Mesenchymal stem cell (in vitro differentiated cells and primary cell): Measurements from ENCODE around the gene SMAD1.

ENCODE experiments used
- DNase-seq: peaks from one replicate; pipeline ENCODE4 v3.0.0-alpha.2; 2013
- H2AFZ ChIP-seq: one replicate; pipeline ENCODE4 v1.6.1; 2013; ENCODE audit warnings: low read depth, mild to moderate bottlenecking, control low read depth, inconsistent platforms, low read length, moderate library complexity
- H2AK5ac ChIP-seq: 2 replicates; pipeline ENCODE4 v1.6.1; 2013; ENCODE audit warnings: low read length, moderate library complexity, mild to moderate bottlenecking, inconsistent platforms; ENCODE audit not compliant: severe bottlenecking
- H2BK120ac ChIP-seq: one replicate; pipeline ENCODE4 v1.6.1; 2013; ENCODE audit warnings: low read depth, mild to moderate bottlenecking, inconsistent platforms, low read length, moderate library complexity
- H2BK12ac ChIP-seq, 2 experiments: one replicate each; pipeline ENCODE4 v1.6.1; 2013; ENCODE audit warnings: inconsistent platforms in 2 of 2, low read length in 2 of 2, mild to moderate bottlenecking in 2 of 2, moderate library complexity in 2 of 2, control low read depth in 1 of 2
- H2BK15ac ChIP-seq: one replicate; pipeline ENCODE4 v1.6.1; 2013; ENCODE audit warnings: mild to moderate bottlenecking, low read depth, inconsistent platforms; ENCODE audit not compliant: poor library complexity, severe bottlenecking
- H2BK5ac ChIP-seq: 2 replicates; pipeline ENCODE4 v1.6.1; 2013; ENCODE audit warnings: low read depth, mild to moderate bottlenecking, low read length, control low read depth, inconsistent platforms; ENCODE audit not compliant: poor library complexity, severe bottlenecking
- H3K14ac ChIP-seq, 2 experiments: one replicate each; pipeline ENCODE4 v1.6.1; 2013; ENCODE audit warnings: inconsistent platforms in 2 of 2, low read length in 2 of 2, control low read depth in 1 of 2, mild to moderate bottlenecking in 1 of 2, moderate library complexity in 1 of 2
- H3K18ac ChIP-seq, 2 experiments: one replicate each; pipeline ENCODE4 v1.6.1; 2013; ENCODE audit warnings: inconsistent platforms in 2 of 2, low read length in 2 of 2, control low read depth in 1 of 2, low read depth in 1 of 2, mild to moderate bottlenecking in 1 of 2
- H3K23ac ChIP-seq, 2 experiments: one replicate each; pipeline ENCODE4 v1.6.1; 2013; ENCODE audit warnings: inconsistent platforms in 2 of 2, low read length in 2 of 2, mild to moderate bottlenecking in 2 of 2, moderate library complexity in 2 of 2, control low read depth in 1 of 2
- H3K27ac ChIP-seq: 2 replicates; pipeline ENCODE4 v1.5.1; 2013; ENCODE audit warnings: mild to moderate bottlenecking, moderate library complexity, low read length, control low read depth, inconsistent platforms; ENCODE audit not compliant: poor library complexity, severe bottlenecking
- H3K27me3 ChIP-seq, 2 experiments: 2 replicates each; pipeline versions ENCODE4 v1.6.1 to v1.7.0; 2013; ENCODE audit warnings: low read length in 2 of 2, mild to moderate bottlenecking in 2 of 2, moderate library complexity in 2 of 2, control low read depth in 1 of 2, inconsistent platforms in 1 of 2; ENCODE audit not compliant: control insufficient read depth in 1 of 2, insufficient read depth in 1 of 2
- H3K36me3 ChIP-seq, 2 experiments: 2 replicates each; pipeline versions ENCODE4 v1.6.1 to v1.7.0; 2013; ENCODE audit warnings: low read length in 2 of 2, control low read depth in 1 of 2, inconsistent platforms in 1 of 2, low read depth in 1 of 2, mild to moderate bottlenecking in 1 of 2; ENCODE audit not compliant: insufficient read depth in 2 of 2, control insufficient read depth in 1 of 2
- H3K4ac ChIP-seq, 2 experiments: one replicate each; pipeline ENCODE4 v1.6.1; 2013; ENCODE audit warnings: inconsistent platforms in 2 of 2, low read length in 2 of 2, mild to moderate bottlenecking in 2 of 2, moderate library complexity in 2 of 2, control low read depth in 1 of 2, low read depth in 1 of 2
- H3K4me1 ChIP-seq: 2 replicates; pipeline ENCODE4 v1.6.1; 2013; ENCODE audit warnings: low read depth, low read length, control low read depth; ENCODE audit not compliant: control insufficient read depth, insufficient read depth
- H3K4me2 ChIP-seq: 2 replicates; pipeline ENCODE4 v1.6.1; 2013; ENCODE audit warnings: low read length, mild to moderate bottlenecking, inconsistent platforms; ENCODE audit not compliant: poor library complexity, severe bottlenecking
- H3K4me3 ChIP-seq, 2 experiments: 2 replicates each; pipeline versions ENCODE4 v1.5.1 to v1.7.0; 2013; ENCODE audit warnings: low read length in 2 of 2, mild to moderate bottlenecking in 2 of 2, control low read depth in 1 of 2, low read depth in 1 of 2; ENCODE audit not compliant: insufficient read depth in 1 of 2
- H3K79me1 ChIP-seq: replicated peaks from 2 replicates; pipeline ENCODE4 v1.6.1; 2013; ENCODE audit warnings: mild to moderate bottlenecking, control low read depth, low read length, inconsistent platforms; ENCODE audit not compliant: poor library complexity, severe bottlenecking
- H3K9ac ChIP-seq: 2 replicates; pipeline ENCODE4 v1.7.0; 2013; ENCODE audit warnings: mild to moderate bottlenecking, low read length, moderate library complexity
- H3K9me3 ChIP-seq: 2 replicates; pipeline ENCODE4 v1.7.0; 2013; ENCODE audit warnings: mild to moderate bottlenecking, low read length; ENCODE audit not compliant: control insufficient read depth
- H4K8ac ChIP-seq: one replicate; pipeline ENCODE4 v1.6.1; 2013; ENCODE audit warnings: inconsistent platforms, mild to moderate bottlenecking, low read length, moderate library complexity
- H4K91ac ChIP-seq: one replicate; pipeline ENCODE4 v1.6.1; 2013; ENCODE audit warnings: mild to moderate bottlenecking, low read length, inconsistent platforms
- WGBS: methylation state at CpG from one replicate; pipeline ENCODE4 v1.1.7; 2013; ENCODE audit warnings: mixed read lengths; 5-methylcytosine and 5-hydroxymethylcytosine counted together

Gene SMAD1

DNA sequence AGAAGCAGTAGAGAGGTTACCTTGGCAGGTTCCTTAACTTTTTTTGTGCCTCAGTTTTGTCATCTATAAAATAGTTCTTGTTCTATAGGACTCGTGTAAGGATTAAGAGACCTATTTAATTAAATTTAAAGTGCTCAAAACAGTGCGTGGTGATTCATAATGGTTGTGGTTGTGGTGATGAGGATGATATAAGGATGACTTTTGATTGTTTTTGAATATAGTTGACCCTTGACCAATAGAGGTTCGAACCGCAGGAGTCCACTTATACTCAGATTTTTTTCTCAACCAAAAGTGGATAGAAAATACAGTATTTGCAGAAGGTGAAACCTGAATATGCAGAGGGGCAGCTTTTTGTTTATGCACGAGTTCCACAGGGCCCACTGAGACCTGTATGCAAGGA lies 14.6 kb downstream of the SMAD1 start:
- H3K4me2 ChIP-seq, result no peak overlapping the region
- H4K91ac ChIP-seq, result no peak overlapping the region
- H3K14ac ChIP-seq, result no peak overlapping the region
- no peak overlapping the region for H3K27ac ChIP-seq
- no peak overlapping the region for H2BK5ac ChIP-seq
- H3K36me3 ChIP-seq, result no peaks in the 10 kb centered on the region
- no peak for DNase-seq
- no peak overlapping the region for H2AFZ ChIP-seq
- H2AK5ac ChIP-seq, result no peak overlapping the region
- H4K8ac ChIP-seq, result no peak overlapping the region
- no peak overlapping the region for H3K18ac ChIP-seq
- peaks cover 3% of the 10 kb centered on the region for H3K4me1 ChIP-seq
- 89% methylated on average over 3 of the region's 5 CpGs for WGBS
- no peak overlapping the region for H3K9ac ChIP-seq
- H2BK120ac ChIP-seq, result no peak overlapping the region
- H3K9me3 ChIP-seq, result no peaks in the 10 kb centered on the region
- H3K23ac ChIP-seq, result no peak overlapping the region
- no peak overlapping the region for H3K4me3 ChIP-seq
- H2BK15ac ChIP-seq, result no peak overlapping the region
- peaks cover 22% of the 10 kb centered on the region for H3K79me1 ChIP-seq
- no peak overlapping the region for H3K4ac ChIP-seq
- H2BK12ac ChIP-seq, result no peak overlapping the region
- H3K27me3 ChIP-seq, result no peaks in the 10 kb centered on the region

DNA sequence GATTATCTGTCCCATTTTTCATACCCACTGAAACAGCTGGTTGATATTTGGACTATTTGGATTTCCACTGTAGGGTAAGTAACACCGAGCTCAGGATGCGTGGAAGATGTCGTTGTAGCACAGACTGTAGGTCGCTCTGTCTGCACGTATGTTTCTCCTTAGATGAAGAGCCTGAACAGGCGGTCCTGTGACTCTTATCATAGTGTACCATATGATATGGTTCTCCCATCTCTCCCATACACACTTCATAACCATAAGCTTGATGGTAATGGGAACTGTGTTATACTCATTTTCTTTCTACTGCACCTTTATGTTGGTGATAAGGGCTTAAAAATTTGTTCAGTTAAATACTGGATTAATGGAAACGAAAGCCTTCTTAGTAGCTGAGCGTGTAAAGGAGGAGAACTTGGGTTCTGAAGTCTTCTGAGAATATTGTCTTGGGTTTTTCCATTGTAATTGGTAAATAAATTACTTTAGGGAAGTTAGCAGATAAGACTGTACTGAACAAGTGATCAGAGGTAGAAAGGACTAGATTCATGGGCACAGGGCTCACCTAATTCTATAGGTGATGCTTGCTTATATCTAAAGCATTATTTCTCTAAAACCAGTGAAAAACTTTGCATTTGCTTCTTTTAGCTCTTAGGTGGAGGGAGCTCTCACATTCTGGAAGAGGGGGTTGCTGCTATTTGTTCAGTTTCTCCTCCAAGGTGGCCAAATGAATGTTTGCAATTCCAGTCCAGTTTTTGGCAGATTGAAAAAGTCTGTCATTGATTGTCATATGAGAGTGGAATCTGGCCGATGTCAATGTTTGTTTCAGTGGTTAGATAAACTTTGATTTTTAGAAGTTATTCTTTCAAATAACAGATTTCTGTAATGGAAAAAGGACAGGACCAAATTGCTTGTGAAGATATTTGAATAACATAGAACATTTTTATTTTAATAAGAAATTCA lies 15.8 kb downstream of the SMAD1 start:
- Histone ChIP-seq H3K27me3 (no peaks in the 10 kb centered on the region), H2BK5ac (no peak overlapping the region), H3K4ac (no peak overlapping the region), H3K18ac (no peak overlapping the region), H2AK5ac (no peak overlapping the region), H2BK120ac (no peak overlapping the region), H3K4me1 (peaks cover 3% of the 10 kb centered on the region), H3K9ac (no peak overlapping the region), H3K9me3 (no peaks in the 10 kb centered on the region), H3K4me2 (no peak overlapping the region), H2AFZ (no peak overlapping the region), H3K36me3 (no peaks in the 10 kb centered on the region), H3K14ac (no peak overlapping the region), H4K8ac (no peak overlapping the region), H4K91ac (no peak overlapping the region), H3K27ac (no peak overlapping the region), H3K23ac (no peak overlapping the region), H2BK15ac (no peak overlapping the region), H2BK12ac (no peak overlapping the region), H3K79me1 (peaks cover 22% of the 10 kb centered on the region), H3K4me3 (no peak overlapping the region)
- over 99% methylated on average over 7 of the region's 9 CpGs for WGBS
- no peak for DNase-seq

DNA sequence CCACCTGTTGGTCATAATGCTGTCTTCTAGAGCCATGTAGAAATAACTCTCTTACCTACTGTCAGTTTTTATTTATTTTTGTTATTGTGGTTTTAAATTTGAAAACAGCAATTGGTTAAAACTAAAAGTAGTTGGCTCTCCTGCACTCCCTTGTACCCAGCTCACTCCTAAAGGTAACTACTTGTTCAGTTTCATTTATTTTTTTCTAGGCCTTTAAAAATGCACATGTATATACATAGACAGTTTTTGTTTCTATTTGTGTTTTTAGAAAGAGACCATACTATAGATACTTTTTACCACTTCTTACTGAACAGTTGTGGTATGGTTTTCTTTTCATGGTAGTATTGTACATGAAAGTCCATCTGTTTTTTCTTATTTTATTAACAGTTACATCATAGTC lies 16.8 kb downstream of the SMAD1 start:
- Histone ChIP-seq H4K91ac (no peak overlapping the region), H3K18ac (no peak overlapping the region), H2BK15ac (no peak overlapping the region), H3K4me1 (peaks cover 3% of the 10 kb centered on the region), H3K27me3 (no peaks in the 10 kb centered on the region), H3K9me3 (no peaks in the 10 kb centered on the region), H3K4me3 (no peak overlapping the region), H3K4me2 (no peak overlapping the region), H3K23ac (no peak overlapping the region), H3K36me3 (no peaks in the 10 kb centered on the region), H3K9ac (no peak overlapping the region), H2BK120ac (no peak overlapping the region), H4K8ac (no peak overlapping the region), H3K4ac (no peak overlapping the region), H3K79me1 (peaks cover 17% of the 10 kb centered on the region), H2AFZ (no peak overlapping the region), H3K27ac (no peak overlapping the region), H2BK12ac (no peak overlapping the region), H2AK5ac (no peak overlapping the region), H2BK5ac (no peak overlapping the region), H3K14ac (no peak overlapping the region)
- no peak for DNase-seq

DNA sequence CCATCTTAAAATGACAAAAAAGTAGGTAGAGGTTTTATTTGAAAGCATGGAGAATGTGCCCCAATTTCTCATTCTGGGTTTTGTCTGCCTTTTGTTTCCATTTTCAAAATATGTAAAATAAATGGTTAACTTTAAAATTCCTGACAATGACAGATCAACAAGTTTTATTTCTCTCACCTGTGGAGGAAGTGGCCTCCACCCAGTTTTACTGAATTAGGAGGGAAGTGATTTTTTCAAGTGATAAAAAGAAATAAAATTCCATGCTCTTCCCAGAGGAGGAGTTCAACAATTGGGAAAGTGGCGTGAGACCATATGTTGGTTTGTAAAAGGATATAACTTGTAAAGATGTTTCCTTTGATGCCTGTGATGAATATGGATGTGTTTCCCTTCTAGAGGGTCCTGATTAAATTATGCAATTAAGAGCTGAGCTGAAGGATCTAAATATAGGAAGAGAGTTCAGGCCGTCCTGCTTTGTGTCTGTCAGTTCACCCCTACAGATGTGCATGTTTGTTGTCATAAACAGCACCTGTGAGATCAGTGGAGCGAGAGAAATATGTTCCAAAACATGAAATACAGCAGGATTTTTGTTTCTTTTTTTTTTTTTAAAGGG lies 19.5 kb downstream of the SMAD1 start:
- no peaks in the 10 kb centered on the region for H3K27me3 ChIP-seq
- no peak overlapping the region for H2BK120ac ChIP-seq
- H3K27ac ChIP-seq, result no peak overlapping the region
- H3K23ac ChIP-seq, result no peak overlapping the region
- H3K18ac ChIP-seq, result no peak overlapping the region
- H4K8ac ChIP-seq, result no peak overlapping the region
- no peak for DNase-seq
- no peak overlapping the region for H3K4ac ChIP-seq
- H3K14ac ChIP-seq, result no peak overlapping the region
- H2BK12ac ChIP-seq, result no peak overlapping the region
- H2BK5ac ChIP-seq, result no peak overlapping the region
- H3K9ac ChIP-seq, result no peak overlapping the region
- H2AK5ac ChIP-seq, result no peak overlapping the region
- 92% methylated on average over 3 of the region's 3 CpGs for WGBS
- H3K4me3 ChIP-seq, result no peak overlapping the region
- no peak overlapping the region for H3K4me2 ChIP-seq
- no peak overlapping the region for H2AFZ ChIP-seq
- H3K36me3 ChIP-seq, result no peaks in the 10 kb centered on the region
- peaks cover 7% of the 10 kb centered on the region for H3K4me1 ChIP-seq
- H3K79me1 ChIP-seq, result peaks cover 14% of the 10 kb centered on the region
- H2BK15ac ChIP-seq, result no peak overlapping the region
- no peaks in the 10 kb centered on the region for H3K9me3 ChIP-seq
- no peak overlapping the region for H4K91ac ChIP-seq
